ENCODE measurements around the gene ERBB4.
"Not testable (repeated sequence)": the region's sequence is repeated elsewhere in the genome, so short reads cannot be mapped to it uniquely, and the experiment has no call there.

The ERBB4 gene

DNA sequence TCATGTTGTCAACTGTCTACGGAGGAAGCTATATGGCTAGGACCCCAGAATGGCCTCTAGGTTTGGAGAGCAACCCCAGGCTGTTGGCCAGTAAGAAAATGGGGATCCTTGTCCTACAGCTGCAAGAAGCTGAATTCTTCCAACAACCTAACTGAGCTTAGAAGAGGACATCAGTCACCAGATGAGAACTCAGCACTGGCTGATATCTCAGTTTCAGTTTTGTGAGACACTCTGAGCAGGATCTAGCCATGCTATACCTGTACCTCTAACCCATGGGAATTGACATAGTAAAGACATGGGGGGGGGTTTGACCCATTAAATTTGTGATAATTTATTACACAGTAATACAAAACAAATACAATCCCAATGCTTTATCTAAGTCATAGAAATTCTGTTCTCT, 312.5 kb downstream of the ERBB4 start:
- no peak for DNase-seq (ENCODE audit: low read depth, low spot score)

DNA sequence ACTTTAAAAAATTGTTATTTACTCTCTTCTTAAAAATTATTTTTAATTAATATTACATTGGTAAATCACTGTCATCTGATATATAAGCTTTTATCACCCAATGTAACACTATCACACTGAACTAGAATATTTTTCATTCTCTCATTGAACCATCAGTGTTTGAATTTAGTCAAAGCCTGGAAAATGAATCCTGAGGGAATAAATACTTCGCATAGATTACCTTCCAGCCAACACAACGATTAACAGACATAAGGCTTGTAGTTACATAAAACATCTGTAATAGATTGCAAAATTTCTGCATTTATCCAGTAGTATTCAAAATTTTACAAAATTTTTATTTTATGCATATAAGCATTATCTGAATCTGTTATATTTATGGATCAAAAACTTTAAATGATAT, 314.9 kb downstream of the ERBB4 start:
- no peak for DNase-seq (ENCODE audit: low read depth, low spot score)

DNA sequence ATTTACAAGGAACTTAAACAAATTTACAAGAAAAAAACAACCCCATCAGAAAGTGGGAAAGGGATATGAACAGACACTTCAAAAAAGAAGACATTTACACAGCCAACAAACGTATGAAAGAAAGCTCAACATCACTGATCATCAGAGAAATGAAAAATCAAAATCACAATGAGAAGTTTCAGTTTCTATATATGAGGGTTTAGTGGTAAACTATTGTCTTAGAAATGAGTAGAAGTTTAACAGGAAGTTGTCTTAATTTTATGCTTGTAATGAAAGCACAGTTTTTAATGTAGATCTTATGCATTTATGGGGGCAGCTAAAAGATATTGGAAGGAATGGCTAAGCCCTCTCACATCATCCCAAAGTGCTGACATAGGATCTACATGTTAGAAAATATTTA, 325.4 kb downstream of the ERBB4 start:
- DNase-seq (ENCODE audit: low read depth, low spot score) = no peak

DNA sequence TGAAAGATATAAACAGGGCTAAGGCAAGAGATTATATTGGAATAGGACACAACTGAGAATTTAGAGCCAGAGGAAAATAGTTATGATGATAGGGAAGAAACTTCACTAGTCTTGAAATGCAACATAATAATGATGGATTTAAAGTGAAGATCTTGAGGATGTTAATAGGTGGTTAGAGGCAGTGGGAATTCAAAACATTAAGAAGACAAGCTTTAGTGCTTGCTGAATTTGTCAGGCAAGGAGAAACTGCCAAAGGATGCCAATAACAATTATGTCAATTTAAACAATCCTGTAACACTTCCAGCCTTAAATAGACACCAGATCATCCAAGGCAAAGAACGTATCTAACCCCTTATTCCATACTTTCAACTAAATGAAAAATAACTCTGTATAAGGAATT, 330.1 kb downstream of the ERBB4 start:
- DNase-seq (ENCODE audit: low read depth, low spot score) = no peak

DNA sequence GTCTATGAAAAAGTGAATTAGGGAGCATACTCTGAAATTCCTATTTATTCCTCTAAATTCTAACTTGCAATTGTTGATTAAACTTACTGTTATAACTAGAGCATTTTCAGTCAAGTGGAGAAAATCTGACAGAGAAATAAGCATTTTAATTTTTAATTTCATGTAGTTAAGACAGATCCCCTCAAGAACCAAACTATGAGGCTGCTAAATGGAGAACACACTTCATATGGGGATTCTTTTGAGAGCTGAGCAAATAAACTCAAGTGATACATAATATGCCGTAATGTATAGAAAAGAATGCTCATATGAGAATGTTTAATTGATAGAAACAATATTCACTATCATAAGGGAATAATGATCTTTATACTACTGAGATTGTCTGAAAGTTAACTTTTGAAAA, 340.8 kb downstream of the ERBB4 start:
- DNase-seq (ENCODE audit: low read depth, low spot score) = no peak

DNA sequence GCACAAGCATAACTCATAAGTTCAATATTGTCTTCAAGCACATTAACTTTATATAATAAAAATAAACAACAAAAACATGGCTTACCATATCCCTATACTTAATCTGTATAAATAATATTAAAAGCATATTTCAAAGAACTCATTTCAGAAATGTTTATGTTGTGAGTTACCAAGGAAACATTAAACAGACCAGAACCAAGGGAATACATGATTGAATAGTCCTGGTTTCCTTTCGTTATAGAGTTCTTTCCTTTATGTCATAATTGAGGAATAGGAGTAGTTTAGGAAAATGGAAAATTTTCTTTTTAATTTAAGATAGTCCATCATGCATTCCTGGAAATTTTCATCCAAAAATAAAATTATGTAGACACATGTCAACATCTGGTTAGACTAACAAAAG, 343.0 kb downstream of the ERBB4 start:
- DNase-seq (ENCODE audit: low read depth, low spot score) = no peak

DNA sequence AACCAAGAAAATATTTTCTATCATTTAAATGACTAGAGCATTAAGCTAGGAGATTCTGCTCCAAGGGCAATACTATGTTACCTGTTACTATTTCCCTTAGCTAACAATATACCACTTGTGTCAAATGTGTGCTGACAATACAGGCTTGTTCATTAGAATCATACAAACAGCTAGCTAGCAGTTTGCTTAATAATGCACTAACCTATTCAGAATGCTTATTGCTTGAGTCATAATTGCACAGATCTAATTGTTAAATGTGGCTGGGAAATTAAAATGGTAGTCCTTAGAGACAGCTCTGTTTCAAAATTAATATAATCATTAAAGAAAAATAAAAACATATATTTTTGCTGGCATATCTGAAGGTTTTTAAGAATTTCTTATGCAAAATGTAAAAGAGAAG, 344.2 kb downstream of the ERBB4 start:
- DNase-seq (ENCODE audit: low read depth, low spot score) = peak; percentile 2

DNA sequence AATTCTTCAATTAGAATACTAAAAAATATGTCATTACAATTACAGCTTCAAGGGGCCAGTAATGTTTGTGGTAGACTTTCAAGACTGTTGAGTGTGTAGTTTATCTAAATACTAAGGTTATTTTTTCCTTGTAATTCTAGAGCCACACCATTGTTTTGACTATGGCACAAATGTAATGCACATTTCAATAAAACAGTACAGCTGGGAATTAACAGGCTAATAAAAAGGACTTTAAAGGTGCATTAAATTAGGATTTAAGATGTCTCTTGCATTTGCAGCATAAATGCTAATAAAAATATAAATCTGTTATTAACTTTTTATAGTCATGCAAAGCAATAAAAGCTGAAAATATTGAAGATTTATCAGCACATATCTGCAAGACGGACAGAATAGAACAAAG, 344.8 kb downstream of the ERBB4 start:
- DNase-seq (ENCODE audit: low read depth, low spot score) = no peak

DNA sequence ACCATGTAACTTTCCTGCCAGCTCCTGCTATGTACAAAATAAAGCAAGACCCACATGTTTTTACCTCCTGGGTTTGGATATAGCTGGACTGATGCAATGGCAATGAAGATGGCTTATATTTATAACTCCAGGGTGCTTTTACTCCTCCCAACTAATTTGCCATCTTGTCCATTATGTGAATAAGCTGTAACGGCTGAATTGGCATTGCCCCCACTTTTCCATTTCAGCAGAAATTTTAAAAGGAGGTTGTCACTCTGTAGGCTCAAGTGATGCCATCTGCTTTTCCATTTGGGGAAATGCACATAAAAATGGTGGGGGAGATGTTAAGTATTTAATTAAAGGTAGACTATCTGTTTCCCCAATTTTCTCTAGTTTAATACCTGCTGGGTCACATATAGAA, 345.5 kb downstream of the ERBB4 start:
- no peak for DNase-seq (ENCODE audit: low read depth, low spot score)

DNA sequence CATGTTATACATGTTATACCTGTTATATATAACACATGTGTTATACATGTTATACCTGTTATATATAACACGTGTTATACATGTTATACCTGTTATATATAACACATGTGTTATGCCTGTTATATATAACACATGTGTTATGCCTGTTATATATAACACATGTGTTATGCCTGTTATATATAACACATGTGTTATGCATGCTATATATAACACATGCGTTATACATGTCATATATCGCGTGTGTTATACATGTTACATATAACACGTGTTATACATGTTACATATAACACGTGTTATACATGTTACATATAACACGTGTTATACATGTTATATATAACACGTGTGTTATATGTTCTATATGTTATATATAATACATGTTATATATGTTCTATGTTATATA, 347.2 kb downstream of the ERBB4 start:
- DNase-seq (ENCODE audit: low read depth, low spot score) = not testable (repeated sequence)

DNA sequence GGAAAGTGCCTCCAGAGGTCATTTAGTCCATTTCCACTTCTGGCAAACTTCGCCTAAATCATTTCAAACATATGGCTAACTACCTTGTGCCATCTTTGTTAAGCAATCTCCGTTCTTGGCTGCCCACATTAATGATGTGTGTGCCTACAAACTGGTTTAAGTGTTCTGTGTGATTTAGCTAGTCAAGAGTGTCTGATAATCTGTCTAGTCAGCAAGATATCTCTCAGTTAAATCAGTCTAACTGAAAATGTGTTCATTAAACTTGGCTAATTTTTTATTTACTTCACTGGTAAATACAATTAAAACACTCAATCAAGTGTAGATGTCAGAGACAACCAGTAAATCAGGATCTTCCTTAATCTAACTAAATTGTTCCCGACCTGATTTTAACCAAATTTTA, 352.4 kb downstream of the ERBB4 start:
- no peak for DNase-seq (ENCODE audit: low read depth, low spot score)

DNA sequence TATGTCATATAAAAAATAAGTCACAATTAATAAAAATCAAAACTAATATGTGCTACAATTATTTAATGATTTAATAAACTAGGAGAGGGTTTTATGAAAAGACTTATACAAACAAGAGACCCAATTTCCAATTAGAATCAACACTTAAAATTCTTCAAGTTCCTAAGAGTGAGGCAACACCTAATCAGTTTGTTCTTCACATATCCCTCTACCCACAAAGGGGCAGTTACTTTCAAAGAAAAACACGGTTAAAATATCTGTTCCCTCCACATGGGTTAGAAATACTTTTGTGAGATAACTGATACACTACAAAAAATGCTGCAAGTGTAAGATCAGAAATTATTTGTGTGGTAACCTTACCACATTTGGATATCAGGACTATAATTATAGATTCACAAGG, 357.0 kb downstream of the ERBB4 start:
- peak; percentile 67 for DNase-seq (ENCODE audit: low read depth, low spot score)

DNA sequence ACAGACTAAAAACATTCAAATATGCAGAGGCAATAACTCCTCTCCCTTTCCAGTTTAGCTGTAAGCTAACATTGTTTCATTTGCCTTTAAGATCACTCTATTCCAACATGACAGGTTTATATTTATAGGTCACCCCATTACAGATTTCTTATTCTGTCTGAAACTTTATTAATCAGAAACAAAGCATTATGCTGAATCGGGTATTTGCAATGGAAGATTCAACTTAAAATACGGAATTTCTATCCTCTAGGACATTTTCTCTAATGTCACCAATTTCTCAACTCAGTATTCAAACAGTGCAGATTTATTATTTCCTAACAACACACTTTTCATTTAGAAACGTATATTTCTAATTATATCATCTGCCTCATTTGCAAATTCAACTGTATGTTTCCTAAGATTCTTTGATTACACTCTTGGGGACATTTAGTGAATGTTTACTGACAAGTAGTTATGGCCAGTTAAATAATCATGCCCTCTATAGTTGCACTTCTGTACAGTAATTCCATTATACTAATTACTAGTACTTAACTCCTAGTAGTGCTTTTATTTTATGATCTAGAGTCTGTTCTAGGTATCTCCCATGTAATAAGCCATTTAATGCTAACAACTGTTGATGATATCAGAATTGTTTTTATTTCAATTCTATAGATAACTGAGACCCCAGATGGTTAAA, 358.1 kb downstream of the ERBB4 start:
- DNase-seq (ENCODE audit: low read depth, low spot score) = no peak

DNA sequence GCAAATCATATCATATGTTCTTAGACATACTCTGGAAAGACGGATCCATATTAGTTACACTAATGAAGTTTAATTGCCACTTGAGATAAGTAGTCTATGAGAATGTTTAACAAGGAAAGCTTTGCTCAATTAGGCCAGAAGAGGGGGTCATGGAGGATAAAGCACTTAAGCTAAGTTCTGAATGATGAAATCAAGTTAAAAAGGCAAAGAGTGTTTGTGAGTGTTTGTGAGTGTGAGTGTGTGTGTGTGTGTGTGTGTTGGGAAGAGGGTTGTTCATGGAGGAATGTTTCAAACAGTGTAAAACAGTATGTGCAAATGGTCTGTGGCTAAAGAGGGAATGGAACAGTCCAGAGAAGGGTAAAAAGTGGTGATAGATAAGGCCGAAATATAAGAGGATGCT, 360.9 kb downstream of the ERBB4 start:
- peak; percentile 5 for DNase-seq (ENCODE audit: low read depth, low spot score)

DNA sequence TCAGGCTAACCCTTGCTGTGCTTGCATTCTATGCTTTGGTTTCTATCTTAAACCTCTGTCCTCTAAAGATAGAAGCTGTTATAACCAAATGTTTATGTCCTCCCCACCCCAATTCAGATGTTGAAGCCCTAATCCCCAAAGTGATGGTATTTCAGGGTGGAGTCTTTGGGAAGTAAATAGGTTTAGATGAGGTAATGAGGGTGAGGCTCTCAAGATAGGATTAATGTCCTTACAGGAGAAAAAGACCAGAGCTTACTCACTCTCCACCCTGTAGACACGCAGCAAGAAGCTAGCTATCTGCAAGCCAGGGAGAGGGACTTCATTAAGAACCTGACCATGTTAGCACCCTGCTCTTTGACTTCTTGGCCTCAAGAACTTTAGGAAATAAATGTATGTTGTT, 362.5 kb downstream of the ERBB4 start:
- no peak for DNase-seq (ENCODE audit: low read depth, low spot score)

DNA sequence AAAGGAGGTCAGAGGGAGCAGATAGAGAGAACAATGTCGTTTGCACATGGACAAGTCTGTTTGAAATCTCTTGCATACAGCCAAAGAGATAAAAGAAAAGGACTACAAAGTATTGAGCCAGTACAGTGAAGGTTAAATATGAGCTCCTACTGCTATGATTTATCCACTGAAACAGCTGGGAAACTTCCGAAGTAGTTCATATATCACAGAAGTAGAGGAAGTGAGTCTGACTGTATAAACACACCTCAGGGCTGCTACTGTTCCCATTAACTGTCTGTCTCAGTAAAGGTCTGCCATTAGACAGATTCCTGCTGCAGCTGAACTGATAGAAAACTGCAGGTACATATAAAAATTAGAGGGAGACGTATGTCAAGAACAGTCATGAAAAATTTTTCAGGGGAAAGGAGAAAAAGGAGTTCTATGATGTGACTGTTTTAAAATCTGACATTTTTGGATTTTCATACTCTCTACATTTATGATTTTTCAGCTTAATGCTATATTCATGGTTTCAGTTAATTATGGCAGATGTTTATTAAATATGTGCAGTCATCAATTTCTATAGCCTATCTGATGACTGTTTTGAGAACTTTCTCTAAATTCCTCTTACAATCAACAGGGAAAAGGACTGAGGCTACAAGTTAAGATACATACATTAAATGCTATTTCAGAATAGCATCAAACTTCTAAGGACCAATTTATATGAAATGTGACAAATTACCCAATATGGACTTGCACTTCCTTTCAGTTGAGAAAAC, 364.7 kb downstream of the ERBB4 start:
- no peak for DNase-seq (ENCODE audit: low read depth, low spot score)

DNA sequence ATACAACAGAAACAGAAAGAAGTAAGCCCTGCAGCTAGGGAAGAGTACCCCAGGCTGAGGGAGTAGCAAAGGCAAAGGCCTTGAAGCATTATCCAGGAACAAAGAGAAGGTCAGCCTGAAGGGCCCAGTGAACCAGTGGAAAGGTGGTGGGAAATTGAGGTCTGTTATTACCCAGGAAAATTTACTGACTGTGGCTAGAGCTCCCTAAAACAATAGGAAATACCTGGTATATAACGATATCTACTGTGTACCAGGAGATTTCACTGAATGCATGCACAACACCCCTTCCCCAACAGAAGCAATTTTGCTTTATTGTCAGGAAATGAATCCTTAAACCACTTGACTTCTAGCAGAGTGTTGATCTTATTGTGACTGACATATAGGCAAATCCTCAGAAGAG, 365.3 kb downstream of the ERBB4 start:
- DNase-seq (ENCODE audit: low read depth, low spot score) = no peak

DNA sequence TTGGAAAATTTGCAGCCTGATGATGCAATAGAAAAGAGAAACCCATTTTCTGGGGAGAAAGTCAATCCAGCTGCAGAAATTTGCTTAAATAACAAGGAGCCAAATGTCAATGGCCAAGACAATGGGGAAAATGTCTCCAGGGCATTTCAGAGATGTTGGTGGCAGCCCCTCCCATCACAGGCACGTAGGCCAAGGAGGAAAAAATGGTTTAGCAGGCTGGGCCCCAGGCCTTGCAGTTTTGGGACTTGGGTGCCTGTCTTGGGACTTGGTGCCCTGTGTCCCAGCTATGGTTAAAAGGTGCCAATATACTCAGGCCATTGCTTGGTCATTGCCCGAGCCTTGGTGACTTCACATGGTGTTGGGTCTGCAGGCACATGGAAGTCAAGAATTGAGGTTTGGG, 368.2 kb downstream of the ERBB4 start:
- no peak for DNase-seq (ENCODE audit: low read depth, low spot score)

DNA sequence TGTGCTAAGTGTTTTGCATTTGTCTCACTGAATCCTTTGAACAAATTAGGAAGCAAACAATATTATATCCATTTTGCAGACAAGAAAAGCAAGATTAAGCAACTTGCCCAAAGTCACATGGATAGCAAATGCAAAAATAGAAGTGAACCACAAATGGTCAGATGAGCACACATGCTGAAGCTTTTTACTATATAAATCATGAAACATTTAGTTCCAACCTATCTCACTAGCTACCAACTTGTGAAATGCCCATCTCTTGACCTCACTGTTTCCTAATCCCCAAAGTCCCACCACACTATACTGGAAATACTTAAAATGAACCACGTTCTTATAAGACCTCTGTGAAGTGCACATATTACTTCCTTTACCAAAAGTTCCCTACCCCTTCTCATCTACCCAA, 380.5 kb downstream of the ERBB4 start:
- DNase-seq (ENCODE audit: low read depth, low spot score) = no peak

DNA sequence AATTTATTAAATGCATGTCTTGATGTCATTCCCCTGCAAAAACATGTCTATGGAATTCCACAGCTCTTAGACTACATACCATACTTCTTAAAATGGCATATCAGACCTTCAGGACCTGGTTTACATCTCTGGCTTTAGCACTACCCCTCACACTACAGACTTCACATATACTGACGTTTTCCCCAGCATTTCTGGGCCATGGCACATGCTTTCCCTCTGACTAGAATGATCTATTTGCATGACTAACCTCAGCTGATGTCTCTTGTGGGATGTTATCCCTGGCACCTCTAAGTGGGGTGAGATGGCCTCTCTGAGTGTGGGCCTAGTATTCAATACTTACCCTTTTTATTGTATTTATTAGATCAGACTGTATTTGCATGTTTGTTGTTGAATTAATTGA, 381.6 kb downstream of the ERBB4 start:
- peak; percentile 38 for DNase-seq (ENCODE audit: low read depth, low spot score)

DNA sequence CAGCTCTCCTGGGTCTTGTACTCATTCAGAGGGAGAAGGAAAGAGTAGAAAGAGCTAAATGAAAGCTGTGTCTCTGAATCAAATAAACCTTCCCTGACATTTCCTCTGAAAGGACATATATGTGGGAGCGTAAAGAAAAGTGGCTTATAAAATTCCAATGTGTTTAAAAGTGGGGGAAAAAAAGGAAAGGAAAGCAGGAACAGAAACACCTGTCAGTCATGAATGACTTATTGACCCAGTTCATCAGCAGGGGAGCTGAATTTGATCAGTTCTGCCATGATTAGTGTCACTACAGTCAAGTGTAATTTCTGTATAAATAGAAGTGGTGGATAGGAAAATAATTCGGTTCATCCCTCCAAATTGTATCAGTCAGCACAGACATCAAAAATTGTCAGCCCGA, 382.5 kb downstream of the ERBB4 start:
- no peak for DNase-seq (ENCODE audit: low read depth, low spot score)

DNA sequence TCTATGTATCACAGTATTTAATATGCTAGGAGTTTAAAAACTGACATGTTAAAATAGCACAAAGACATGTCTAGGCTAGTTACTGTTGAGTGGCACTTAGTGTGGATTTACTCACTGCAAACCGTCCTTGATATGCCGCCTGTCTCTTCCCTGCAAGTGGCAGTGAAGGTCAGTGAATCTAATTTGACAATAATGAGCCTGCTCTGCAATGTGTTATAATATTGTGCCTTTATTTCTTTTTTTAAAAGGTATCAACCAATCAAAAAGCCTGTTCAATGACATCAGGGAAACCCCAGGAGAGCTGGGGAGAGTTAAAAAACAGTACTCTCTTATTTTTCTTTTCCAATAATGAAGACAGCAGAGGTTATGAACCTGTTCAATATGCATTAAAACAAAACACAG, 384.1 kb downstream of the ERBB4 start:
- no peak for DNase-seq (ENCODE audit: low read depth, low spot score)

DNA sequence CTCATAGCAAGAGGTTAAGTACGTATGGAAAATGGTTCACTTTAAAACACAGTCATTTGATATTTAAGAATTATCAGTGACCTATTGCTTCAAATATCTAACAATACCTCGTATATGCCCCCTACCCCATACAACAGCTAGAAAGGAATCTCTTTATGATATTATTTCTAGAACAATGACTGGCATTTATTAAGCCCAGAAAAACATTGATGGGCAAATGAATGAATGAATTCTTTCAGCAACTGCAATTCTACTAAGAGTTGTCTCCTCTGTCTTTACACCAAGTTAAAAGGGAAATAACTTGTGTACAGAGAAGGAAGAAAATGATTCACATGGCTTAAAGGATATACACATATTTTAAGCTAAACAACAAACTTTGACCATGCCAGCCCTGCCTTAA, 384.7 kb downstream of the ERBB4 start:
- no peak for DNase-seq (ENCODE audit: low read depth, low spot score)

Measured in astrocyte of the hippocampus (primary cell).